OCI-LY7 (cell line): ENCODE measurements around the gene KCNJ16. TPM values are rescaled to one million over a fixed set of nuclear protein-coding genes. Genes with fewer than 3 reads are reported as not detected.

Experiments used
- BruUV-seq: library from RNA; stranded (reverse); fragments of 400-500 nt; replicated peaks from 2 replicates; lab custom pipeline; 2021; lab: Mats Ljungman, UMichigan
- CTCF ChIA-PET: fragments of 300-600 bp; sonication (Branson Sonifier 250); formaldehyde crosslinking; loops from one replicate; lab custom pipeline; 2022; ENCODE audit warnings: antibody characterized with exemption; ENCODE audit not compliant: unreplicated experiment; lab: Charles Lee
- POLR2A ChIA-PET: fragments of 300-600 bp; sonication (Branson Sonifier 250); formaldehyde crosslinking; loops from one replicate; lab custom pipeline; 2022; ENCODE audit warnings: antibody characterized with exemption; lab: Charles Lee
- DNase-seq: peaks from one replicate; pipeline ENCODE4 v3.0.0-alpha.2; 2015; ENCODE audit warnings: low spot score
- H2AFZ ChIP-seq: fragments of 200-600 bp; sonication (generic), shearing (Covaris generic); 2 replicates; pipeline ENCODE4 v1.6.1; 2014; ENCODE audit warnings: mild to moderate bottlenecking, antibody characterized with exemption, low read length, moderate library complexity
- H3K27ac ChIP-seq: fragments of 200-600 bp; sonication (generic); 2 replicates; pipeline ENCODE4 v1.5.1; 2014; ENCODE audit warnings: mixed run types, low read depth, mild to moderate bottlenecking, moderate library complexity, low read length, inconsistent platforms; ENCODE audit not compliant: poor library complexity, severe bottlenecking
- H3K36me3 ChIP-seq: fragments of 200-600 bp; sonication (generic); 2 replicates; pipeline ENCODE4 v1.6.1; 2014; ENCODE audit warnings: mild to moderate bottlenecking, antibody characterized with exemption, low read length, moderate library complexity, mixed read lengths; ENCODE audit not compliant: insufficient read depth
- H3K4me1 ChIP-seq: fragments of 200-600 bp; sonication (generic); 2 replicates; pipeline ENCODE4 v1.5.1; 2014; ENCODE audit warnings: mild to moderate bottlenecking, low read length; ENCODE audit not compliant: insufficient read depth, poor library complexity, severe bottlenecking
- H3K4me2 ChIP-seq: fragments of 200-600 bp; sonication (generic); 2 replicates; pipeline ENCODE4 v1.6.1; 2014; ENCODE audit warnings: mild to moderate bottlenecking, low read length
- H3K4me3 ChIP-seq: fragments of 200-600 bp; sonication (generic); 2 replicates; pipeline ENCODE4 v1.5.1; 2014; ENCODE audit warnings: mild to moderate bottlenecking, low read depth, low read length; ENCODE audit not compliant: poor library complexity, severe bottlenecking
- H3K79me2 ChIP-seq: fragments of 200-600 bp; sonication (generic); 2 replicates; pipeline ENCODE4 v1.6.1; 2016; ENCODE audit warnings: low read depth, mild to moderate bottlenecking, low read length, moderate library complexity, mixed read lengths; ENCODE audit not compliant: insufficient read depth
- H3K9me2 ChIP-seq: fragments of 200-600 bp; sonication (generic); 2 replicates; pipeline ENCODE4 v1.6.1; 2016; ENCODE audit warnings: mild to moderate bottlenecking, low read length, mixed read lengths; ENCODE audit not compliant: insufficient read depth
- H3K9me3 ChIP-seq: fragments of 200-600 bp; sonication (generic); 2 replicates; pipeline ENCODE4 v1.6.1; 2014; ENCODE audit warnings: mild to moderate bottlenecking, mixed run types, low read length, mixed read lengths
- H4K20me1 ChIP-seq: fragments of 200-600 bp; sonication (generic); 2 replicates; pipeline ENCODE4 v1.6.1; 2014; ENCODE audit warnings: mild to moderate bottlenecking, antibody characterized with exemption, low read length, moderate library complexity, mixed read lengths; ENCODE audit not compliant: insufficient read depth
- EZH2phosphoT487 ChIP-seq: fragments of 200-600 bp; sonication (generic); IDR thresholded peaks from 2 replicates; pipeline ENCODE4 v1.6.1; 2018; ENCODE audit warnings: low read depth, borderline replicate concordance, mild to moderate bottlenecking, mixed run types, antibody characterized with exemption, low read length, moderate library complexity, mixed read lengths
- intact Hi-C: fragments of 100-400 bp; cut with micrococcal nuclease; formaldehyde crosslinking; loops from one replicate; pipeline ENCODE4 v1.10.0; 2022; ENCODE audit not compliant: unreplicated experiment
- total RNA-seq, 2 experiments: library from RNA; depleted of rRNA in 1 of 2; stranded (reverse); fragments of >200 nt in 1 of 2; shearing (Covaris generic) in 1 of 2; gene quantifications; 2 replicates each; pipeline ENCODE4 v1.2.3, GENCODE V29; 2014 to 2022
- TF ChIP-seq, protein P1 (sequence below): fragments of 200-600 bp; sonication (generic); conservative IDR thresholded peaks from 2 replicates; pipeline ENCODE4 v1.5.1; 2014; ENCODE audit warnings: mild to moderate bottlenecking, antibody characterized with exemption, low read length, moderate library complexity, mixed read lengths

KCNJ16 gene
- total RNA-seq, 2 experiments from 2014 or later, result not detected

DNA sequence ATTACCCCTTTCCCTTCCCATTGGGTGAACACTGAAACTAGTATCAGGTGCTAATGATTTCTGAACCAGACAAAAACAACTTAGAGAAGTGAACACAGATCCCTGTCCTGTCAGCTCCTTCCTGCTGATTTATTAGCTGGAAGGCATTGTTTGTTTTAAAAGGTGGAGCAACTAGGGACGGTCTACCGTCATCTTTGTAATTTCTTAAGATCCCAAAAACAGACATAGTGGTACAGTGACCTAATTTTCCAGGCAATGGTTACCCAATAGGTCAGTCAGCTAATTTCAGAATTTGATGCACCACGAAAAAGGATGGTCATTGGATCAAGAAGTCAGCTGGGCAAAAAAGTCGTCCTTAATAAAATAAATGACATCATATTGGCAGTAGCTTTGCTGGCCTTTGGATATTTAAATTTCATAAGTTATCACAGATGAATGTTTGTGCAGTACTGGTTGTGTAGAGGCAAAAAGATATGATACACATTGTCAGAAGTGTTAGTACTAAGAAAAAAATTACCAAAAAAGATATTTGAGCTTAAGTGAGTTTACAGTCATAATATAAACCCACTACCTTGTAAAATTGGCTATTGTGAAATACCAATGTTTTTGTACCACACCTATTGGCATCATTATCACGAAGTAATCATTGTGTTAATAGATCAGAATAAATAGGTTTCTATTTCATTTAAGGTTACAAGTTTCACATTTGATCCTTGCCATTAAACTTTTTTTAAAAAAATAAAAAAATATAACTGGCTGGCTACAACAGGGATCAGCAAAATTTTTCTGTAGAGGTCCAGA lies 27.2 kb upstream of the KCNJ16 start:
- TF ChIP-seq, protein P1, sequence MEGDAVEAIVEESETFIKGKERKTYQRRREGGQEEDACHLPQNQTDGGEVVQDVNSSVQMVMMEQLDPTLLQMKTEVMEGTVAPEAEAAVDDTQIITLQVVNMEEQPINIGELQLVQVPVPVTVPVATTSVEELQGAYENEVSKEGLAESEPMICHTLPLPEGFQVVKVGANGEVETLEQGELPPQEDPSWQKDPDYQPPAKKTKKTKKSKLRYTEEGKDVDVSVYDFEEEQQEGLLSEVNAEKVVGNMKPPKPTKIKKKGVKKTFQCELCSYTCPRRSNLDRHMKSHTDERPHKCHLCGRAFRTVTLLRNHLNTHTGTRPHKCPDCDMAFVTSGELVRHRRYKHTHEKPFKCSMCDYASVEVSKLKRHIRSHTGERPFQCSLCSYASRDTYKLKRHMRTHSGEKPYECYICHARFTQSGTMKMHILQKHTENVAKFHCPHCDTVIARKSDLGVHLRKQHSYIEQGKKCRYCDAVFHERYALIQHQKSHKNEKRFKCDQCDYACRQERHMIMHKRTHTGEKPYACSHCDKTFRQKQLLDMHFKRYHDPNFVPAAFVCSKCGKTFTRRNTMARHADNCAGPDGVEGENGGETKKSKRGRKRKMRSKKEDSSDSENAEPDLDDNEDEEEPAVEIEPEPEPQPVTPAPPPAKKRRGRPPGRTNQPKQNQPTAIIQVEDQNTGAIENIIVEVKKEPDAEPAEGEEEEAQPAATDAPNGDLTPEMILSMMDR, result no peak
- no peak for TF ChIP-seq EZH2phosphoT487
- no peak for DNase-seq
- H2AFZ ChIP-seq, result no peak overlapping the region
- no peak overlapping the region for H3K4me2 ChIP-seq
- CTCF ChIA-PET, result no interaction called here
- H3K9me2 ChIP-seq, result no peaks in the 10 kb centered on the region; the same call in 1 of the 2 replicates
- no peaks in the 10 kb centered on the region for H3K4me1 ChIP-seq
- intact Hi-C loops, result no loop called here
- H3K4me3 ChIP-seq, result no peak overlapping the region
- no TSS peak for BruUV-seq
- POLR2A ChIA-PET, result interaction anchor here (0.6 kb wide), 1 partner anchor 62 kb away, joined by 3 read pairs; no protein-coding TSS in a partner anchor
- H3K36me3 ChIP-seq, result no peaks in the 10 kb centered on the region
- no peak overlapping the region for H3K27ac ChIP-seq
- H3K79me2 ChIP-seq, result no peaks in the 10 kb centered on the region
- H4K20me1 ChIP-seq, result no peaks in the 10 kb centered on the region
- H3K9me3 ChIP-seq, result no peaks in the 10 kb centered on the region

- Histone ChIP-seq H2AFZ (no peak overlapping the region), H3K9me3 (no peaks in the 10 kb centered on the region), H3K79me2 (no peaks in the 10 kb centered on the region), H3K4me2 (no peak overlapping the region), H4K20me1 (no peaks in the 10 kb centered on the region), H3K27ac (no peak overlapping the region), H3K9me2 (no peaks in the 10 kb centered on the region), H3K36me3 (no peaks in the 10 kb centered on the region), H3K4me1 (no peaks in the 10 kb centered on the region), H3K4me3 (no peak overlapping the region)
- intact Hi-C loops, result no loop called here
- CTCF ChIA-PET, result no interaction called here
- POLR2A ChIA-PET, result interaction anchor here (0.5 kb wide), 1 partner anchor 1195 kb away, joined by 4 read pairs; no protein-coding TSS in a partner anchor
- no peak for DNase-seq
- TF ChIP-seq, protein P1, result no peak
- no peak for TF ChIP-seq EZH2phosphoT487
- no TSS peak for BruUV-seq
Observed at GRCh38 chr17:70049801-70050591, 25.0 kb upstream of the KCNJ16 start.
